Duodenal mucosa (tissue), 2 donors: ENCODE results near the gene LRMDA.

Source experiments
- H3K27ac ChIP-seq: one replicate; pipeline ENCODE4 v1.7.0; 2013; ENCODE audit warnings: low read depth, low read length
- H3K27me3 ChIP-seq, 2 donors: one replicate each; pipeline ENCODE4 v1.7.0; 2013; ENCODE audit warnings: low read length in 2 of 2, control low read depth in 1 of 2; ENCODE audit not compliant: insufficient read depth in 2 of 2, control insufficient read depth in 1 of 2
- H3K36me3 ChIP-seq, 2 donors: one replicate each; pipeline ENCODE4 v1.7.0; 2013; ENCODE audit warnings: low read length in 2 of 2, control low read depth in 1 of 2; ENCODE audit not compliant: insufficient read depth in 2 of 2, control insufficient read depth in 1 of 2
- H3K4me1 ChIP-seq, 2 donors: one replicate each; pipeline ENCODE4 v1.7.0; 2013; ENCODE audit warnings: low read length in 2 of 2, control low read depth in 1 of 2; ENCODE audit not compliant: insufficient read depth in 2 of 2, control insufficient read depth in 1 of 2
- H3K4me3 ChIP-seq, 2 donors: one replicate each; pipeline ENCODE4 v1.7.0; 2013; ENCODE audit warnings: low read length in 2 of 2, low read depth in 1 of 2
- H3K9ac ChIP-seq, 2 donors: one replicate each; pipeline ENCODE4 v1.7.0; 2013; ENCODE audit warnings: low read length in 2 of 2, low read depth in 1 of 2
- H3K9me3 ChIP-seq, 2 donors: one replicate each; pipeline ENCODE4 v1.7.0; 2013; ENCODE audit warnings: low read length in 2 of 2, control low read depth in 1 of 2; ENCODE audit not compliant: control insufficient read depth in 1 of 2

LRMDA gene

GRCh38 chr10:75408509-75408875 lies 22.9 kb upstream of the LRMDA start:
- peaks cover 6 to 13% of the 10 kb centered on the region in 2 donors for H3K4me1 ChIP-seq
- no peaks in the 10 kb centered on the region for H3K36me3 ChIP-seq
- H3K9me3 ChIP-seq, result no peaks in the 10 kb centered on the region
- peak overlapping the region; percentile 32 for H3K27ac ChIP-seq
- peak overlapping the region; percentile 64 to 75 for H3K4me3 ChIP-seq
- H3K27me3 ChIP-seq, result peaks cover 0 to 6% of the 10 kb centered on the region in 2 donors
- H3K9ac ChIP-seq, result peak overlapping the region in 1 of 2 donors; percentile 64

- H3K27me3 ChIP-seq, result peaks cover 0 to under 1% of the 10 kb centered on the region in 2 donors
- no peaks in the 10 kb centered on the region for H3K36me3 ChIP-seq
- H3K4me3 ChIP-seq, result peak overlapping the region; percentile 64 to 75
- H3K9ac ChIP-seq, result peak overlapping the region; percentile 14 to 64
- H3K9me3 ChIP-seq, result no peaks in the 10 kb centered on the region
- H3K27ac ChIP-seq, result peak overlapping the region; percentile 17
- H3K4me1 ChIP-seq, result peaks cover 2 to 10% of the 10 kb centered on the region in 2 donors
These were observed 22.2 kb upstream of the LRMDA start for GRCh38 chr10:75408911-75409885.

- H3K4me3 ChIP-seq, result peak overlapping the region in 1 of 2 donors; percentile 75
- H3K27me3 ChIP-seq, result no peaks in the 10 kb centered on the region
- peaks cover 0 to 3% of the 10 kb centered on the region in 2 donors for H3K4me1 ChIP-seq
- H3K27ac ChIP-seq, result no peak overlapping the region
- H3K36me3 ChIP-seq, result no peaks in the 10 kb centered on the region
- H3K9ac ChIP-seq, result no peak overlapping the region
- no peaks in the 10 kb centered on the region for H3K9me3 ChIP-seq
These were observed 21.1 kb upstream of the LRMDA start for GRCh38 chr10:75410132-75411005.

- no peak overlapping the region for H3K4me3 ChIP-seq
- H3K9ac ChIP-seq, result no peak overlapping the region
- no peaks in the 10 kb centered on the region for H3K27me3 ChIP-seq
These were observed 16.9 kb upstream of the LRMDA start for GRCh38 chr10:75414527-75414926.

GRCh38 chr10:75417522-75417927 lies 13.9 kb upstream of the LRMDA start:
- Histone ChIP-seq H3K27ac (no peak overlapping the region), H3K4me1 (no peaks in the 10 kb centered on the region), H3K9ac (no peak overlapping the region), H3K4me3 (no peak overlapping the region), H3K36me3 (no peaks in the 10 kb centered on the region), H3K9me3 (no peaks in the 10 kb centered on the region), H3K27me3 (no peaks in the 10 kb centered on the region)

More at GRCh38 chr10:75414527-75414926, 16.9 kb upstream of the LRMDA start:
- Histone ChIP-seq H3K36me3 (no peaks in the 10 kb centered on the region), H3K4me1 (peaks cover 0 to 3% of the 10 kb centered on the region in 2 donors), H3K27ac (no peak overlapping the region), H3K9me3 (no peaks in the 10 kb centered on the region)

GRCh38 chr10:75418293-75418692 lies 13.1 kb upstream of the LRMDA start:
- no peaks in the 10 kb centered on the region for H3K36me3 ChIP-seq
- no peak overlapping the region for H3K27ac ChIP-seq
- no peak overlapping the region for H3K9ac ChIP-seq
- H3K9me3 ChIP-seq, result no peaks in the 10 kb centered on the region
- H3K4me1 ChIP-seq, result no peaks in the 10 kb centered on the region
- no peaks in the 10 kb centered on the region for H3K27me3 ChIP-seq
- no peak overlapping the region for H3K4me3 ChIP-seq

GRCh38 chr10:75418712-75419111 lies 12.7 kb upstream of the LRMDA start:
- H3K36me3 ChIP-seq, result no peaks in the 10 kb centered on the region
- no peaks in the 10 kb centered on the region for H3K27me3 ChIP-seq
- no peak overlapping the region for H3K9ac ChIP-seq
- H3K9me3 ChIP-seq, result no peaks in the 10 kb centered on the region
- no peak overlapping the region for H3K27ac ChIP-seq
- no peaks in the 10 kb centered on the region for H3K4me1 ChIP-seq
- no peak overlapping the region for H3K4me3 ChIP-seq

- H3K9me3 ChIP-seq, result no peaks in the 10 kb centered on the region
- no peak overlapping the region for H3K9ac ChIP-seq
- no peaks in the 10 kb centered on the region for H3K4me1 ChIP-seq
- H3K27ac ChIP-seq, result no peak overlapping the region
- H3K27me3 ChIP-seq, result no peaks in the 10 kb centered on the region
- H3K36me3 ChIP-seq, result no peaks in the 10 kb centered on the region
- no peak overlapping the region for H3K4me3 ChIP-seq
These were observed 8.5 kb upstream of the LRMDA start for GRCh38 chr10:75422913-75423312.

GRCh38 chr10:75424571-75424970 lies 6.9 kb upstream of the LRMDA start:
- Histone ChIP-seq H3K27ac (no peak overlapping the region), H3K36me3 (no peaks in the 10 kb centered on the region), H3K9ac (no peak overlapping the region), H3K9me3 (no peaks in the 10 kb centered on the region), H3K4me1 (peaks cover 2 to 5% of the 10 kb centered on the region in 2 donors), H3K4me3 (no peak overlapping the region), H3K27me3 (no peaks in the 10 kb centered on the region)
